ENCODE results near the gene CLCNKA.
"Not testable (repeated sequence)": the region's sequence is repeated elsewhere in the genome, so short reads cannot be mapped to it uniquely, and the experiment has no call there.

DNA sequence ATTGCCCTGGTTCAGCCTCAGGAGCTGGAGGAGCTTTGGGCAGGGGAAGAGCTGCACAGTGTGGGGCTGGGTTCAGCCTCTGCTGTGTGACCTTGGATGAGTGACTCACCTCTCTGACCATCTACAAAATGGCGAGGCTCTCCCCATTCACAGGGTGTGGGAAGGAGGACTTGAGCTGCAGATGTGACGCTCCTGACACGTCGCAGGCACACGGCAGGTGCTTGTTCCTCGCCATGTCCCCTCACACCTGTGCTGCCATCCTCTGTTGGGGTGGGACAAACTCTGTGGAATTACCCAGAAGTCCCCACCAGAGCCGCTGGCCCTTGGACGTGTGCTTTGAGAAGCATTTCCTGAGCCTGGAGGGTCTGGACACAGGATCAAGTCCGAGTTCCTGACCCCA lies 958 bp upstream of the CLCNKA start:
- TF ChIP-seq IRF1 (CRISPR knock-in tag; IDR thresholded peaks at IDR 0.05); MYBL2 (CRISPR knock-in tag; IDR thresholded peaks at IDR 0.05); RELA (CRISPR knock-in tag; IDR thresholded peaks at IDR 0.05; ENCODE audit: borderline replicate concordance); HMGXB4 (CRISPR knock-in tag; IDR thresholded peaks at IDR 0.05); GABPB1 (CRISPR knock-in tag; IDR thresholded peaks at IDR 0.05); CTCF (IDR thresholded peaks at IDR 0.05): not testable (repeated sequence)
